T-helper 1 cell treated with Interleukin-12 subunit alpha and Interleukin-12 subunit beta and Interleukin-4 antibody, amounts not matched to agents 30 μg/mL and 1 μg/mL, for 36 hours (primary cell): ENCODE measurements around the gene TTLL11.
"Not testable (repeated sequence)": the region's sequence is repeated elsewhere in the genome, so short reads cannot be mapped to it uniquely, and the experiment has no call there.

Experiments used
- H3K27ac Mint-ChIP-seq: one replicate; pipeline ENCODE4 v1.8.0; 2021; ENCODE audit warnings: mild to moderate bottlenecking, mixed read lengths
- H3K27me3 Mint-ChIP-seq: one replicate; pipeline ENCODE4 v1.8.0; 2021; ENCODE audit warnings: low read depth, mixed read lengths
- H3K36me3 Mint-ChIP-seq: one replicate; pipeline ENCODE4 v1.8.0; 2021; ENCODE audit warnings: low read depth, mixed read lengths
- H3K4me1 Mint-ChIP-seq: one replicate; pipeline ENCODE4 v1.8.0; 2021; ENCODE audit warnings: low read depth, mixed read lengths
- H3K4me3 Mint-ChIP-seq: one replicate; pipeline ENCODE4 v1.8.0; 2021; ENCODE audit warnings: mild to moderate bottlenecking, moderate library complexity, mixed read lengths
- H3K9me3 Mint-ChIP-seq: one replicate; pipeline ENCODE4 v1.8.0; 2021; ENCODE audit warnings: mixed read lengths

TTLL11 gene

DNA sequence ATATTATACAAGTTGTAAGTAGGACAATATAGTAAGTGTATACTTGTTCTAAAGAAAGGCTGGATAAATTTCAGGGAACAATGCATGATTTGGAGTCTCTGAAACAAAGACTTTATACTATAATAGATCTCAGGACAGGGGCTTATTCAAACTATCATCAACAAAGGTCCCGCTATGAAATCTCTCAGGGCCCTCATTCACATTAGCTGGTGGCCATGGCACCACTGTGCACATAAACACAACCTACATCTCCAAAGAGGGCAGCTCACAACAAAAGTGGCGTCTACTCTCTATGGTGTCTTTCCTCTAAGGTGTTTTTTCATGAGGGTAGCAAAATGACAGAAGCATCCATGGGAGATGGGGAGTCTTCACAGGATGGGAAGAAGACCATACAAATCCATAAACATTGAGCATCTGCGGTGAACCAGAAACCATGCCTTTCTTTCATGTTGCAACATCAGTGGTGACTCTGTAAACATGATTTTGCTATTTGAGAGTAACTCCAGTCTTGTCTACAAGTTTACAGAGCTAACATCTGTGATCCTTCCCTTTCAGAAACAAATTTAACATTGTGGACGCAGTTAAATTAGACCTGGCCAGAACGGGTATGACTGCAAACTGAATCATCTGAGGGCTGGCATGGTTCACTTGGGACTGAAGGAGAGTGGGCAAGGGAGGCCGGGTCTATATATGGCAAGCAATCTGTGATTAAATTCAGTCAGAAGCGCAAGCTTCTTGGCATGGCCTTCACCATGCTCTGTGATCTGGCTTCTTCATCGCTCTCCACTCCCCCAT lies 5.5 kb downstream of the TTLL11 start:
- no peak overlapping the region for H3K4me3 Mint-ChIP-seq
- H3K36me3 Mint-ChIP-seq = no peaks in the 10 kb centered on the region
- no peaks in the 10 kb centered on the region for H3K9me3 Mint-ChIP-seq
- H3K27ac Mint-ChIP-seq = no peak overlapping the region
- H3K4me1 Mint-ChIP-seq = peaks cover 17% of the 10 kb centered on the region
- no peaks in the 10 kb centered on the region for H3K27me3 Mint-ChIP-seq

GRCh38 chr9:122086873-122087272 lies 6.2 kb downstream of the TTLL11 start:
- H3K27me3 Mint-ChIP-seq = no peaks in the 10 kb centered on the region
- peaks cover 13% of the 10 kb centered on the region for H3K4me1 Mint-ChIP-seq
- no peaks in the 10 kb centered on the region for H3K9me3 Mint-ChIP-seq
- H3K36me3 Mint-ChIP-seq = no peaks in the 10 kb centered on the region
- no peak overlapping the region for H3K27ac Mint-ChIP-seq
- no peak overlapping the region for H3K4me3 Mint-ChIP-seq

- Mint-ChIP-seq H3K9me3 (no peaks in the 10 kb centered on the region), H3K27me3 (no peaks in the 10 kb centered on the region), H3K27ac (no peak overlapping the region), H3K4me1 (peaks cover 2% of the 10 kb centered on the region), H3K36me3 (no peaks in the 10 kb centered on the region), H3K4me3 (no peak overlapping the region)
Observed at GRCh38 chr9:122085260-122085659, 7.8 kb downstream of the TTLL11 start.

GRCh38 chr9:122084026-122084675 lies 9.0 kb downstream of the TTLL11 start:
- Mint-ChIP-seq H3K27me3 (no peaks in the 10 kb centered on the region), H3K4me1 (no peaks in the 10 kb centered on the region), H3K36me3 (no peaks in the 10 kb centered on the region), H3K27ac (no peak overlapping the region), H3K9me3 (no peaks in the 10 kb centered on the region), H3K4me3 (no peak overlapping the region)

- no peaks in the 10 kb centered on the region for H3K4me1 Mint-ChIP-seq
- no peaks in the 10 kb centered on the region for H3K36me3 Mint-ChIP-seq
- H3K27me3 Mint-ChIP-seq = no peaks in the 10 kb centered on the region
- H3K4me3 Mint-ChIP-seq = no peak overlapping the region
- H3K27ac Mint-ChIP-seq = no peak overlapping the region
- H3K9me3 Mint-ChIP-seq = peaks cover 21% of the 10 kb centered on the region
Observed at GRCh38 chr9:122080986-122081385, 12.1 kb downstream of the TTLL11 start.

DNA sequence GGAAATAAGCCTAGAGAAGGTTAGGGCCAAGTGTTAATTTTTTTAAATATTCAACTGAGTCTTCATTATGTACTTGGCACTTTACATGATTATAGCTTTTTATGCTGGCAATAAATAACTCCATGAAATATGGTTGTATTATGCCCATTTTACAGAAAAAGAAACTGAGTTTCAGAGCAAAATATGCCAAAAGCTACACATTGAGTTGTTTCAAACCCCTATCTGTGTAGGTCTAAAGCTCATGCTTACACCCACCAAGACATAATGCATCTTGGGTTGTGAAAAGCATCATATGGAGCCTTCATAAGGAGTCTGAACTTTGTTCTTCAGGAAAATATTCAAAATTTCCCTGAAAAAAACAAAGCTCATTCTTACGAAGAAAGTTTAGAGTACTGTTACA lies 14.6 kb downstream of the TTLL11 start:
- Mint-ChIP-seq H3K4me3 (no peak overlapping the region), H3K4me1 (no peaks in the 10 kb centered on the region), H3K27me3 (no peaks in the 10 kb centered on the region), H3K9me3 (peaks cover 21% of the 10 kb centered on the region), H3K36me3 (no peaks in the 10 kb centered on the region), H3K27ac (no peak overlapping the region)

DNA sequence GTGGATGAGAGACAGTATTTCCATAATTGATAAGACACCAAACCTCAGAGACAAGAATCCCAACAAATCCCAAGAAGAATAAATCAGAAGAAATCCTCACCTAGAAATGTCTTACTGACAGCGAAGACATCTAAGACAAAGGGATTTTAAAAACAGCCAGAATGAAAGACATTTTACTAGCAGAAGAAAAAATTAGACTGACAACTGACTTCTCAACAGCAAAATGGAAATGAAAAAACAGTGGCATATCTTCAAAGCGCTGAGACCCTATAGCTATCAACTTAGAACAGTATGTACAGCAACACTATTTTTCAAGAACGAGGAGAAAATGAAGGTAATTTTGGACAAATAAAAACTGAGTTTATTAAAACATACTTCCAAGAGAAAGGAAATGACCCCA lies 16.3 kb downstream of the TTLL11 start:
- Mint-ChIP-seq H3K27ac (no peak overlapping the region), H3K27me3 (no peaks in the 10 kb centered on the region), H3K9me3 (peaks cover 21% of the 10 kb centered on the region), H3K4me1 (no peaks in the 10 kb centered on the region), H3K4me3 (no peak overlapping the region), H3K36me3 (no peaks in the 10 kb centered on the region)

GRCh38 chr9:122076117-122076516 lies 17.0 kb downstream of the TTLL11 start:
- Mint-ChIP-seq H3K4me1 (no peaks in the 10 kb centered on the region), H3K27me3 (no peaks in the 10 kb centered on the region), H3K9me3 (peaks cover 21% of the 10 kb centered on the region), H3K27ac (no peak overlapping the region), H3K4me3 (no peak overlapping the region), H3K36me3 (no peaks in the 10 kb centered on the region)

DNA sequence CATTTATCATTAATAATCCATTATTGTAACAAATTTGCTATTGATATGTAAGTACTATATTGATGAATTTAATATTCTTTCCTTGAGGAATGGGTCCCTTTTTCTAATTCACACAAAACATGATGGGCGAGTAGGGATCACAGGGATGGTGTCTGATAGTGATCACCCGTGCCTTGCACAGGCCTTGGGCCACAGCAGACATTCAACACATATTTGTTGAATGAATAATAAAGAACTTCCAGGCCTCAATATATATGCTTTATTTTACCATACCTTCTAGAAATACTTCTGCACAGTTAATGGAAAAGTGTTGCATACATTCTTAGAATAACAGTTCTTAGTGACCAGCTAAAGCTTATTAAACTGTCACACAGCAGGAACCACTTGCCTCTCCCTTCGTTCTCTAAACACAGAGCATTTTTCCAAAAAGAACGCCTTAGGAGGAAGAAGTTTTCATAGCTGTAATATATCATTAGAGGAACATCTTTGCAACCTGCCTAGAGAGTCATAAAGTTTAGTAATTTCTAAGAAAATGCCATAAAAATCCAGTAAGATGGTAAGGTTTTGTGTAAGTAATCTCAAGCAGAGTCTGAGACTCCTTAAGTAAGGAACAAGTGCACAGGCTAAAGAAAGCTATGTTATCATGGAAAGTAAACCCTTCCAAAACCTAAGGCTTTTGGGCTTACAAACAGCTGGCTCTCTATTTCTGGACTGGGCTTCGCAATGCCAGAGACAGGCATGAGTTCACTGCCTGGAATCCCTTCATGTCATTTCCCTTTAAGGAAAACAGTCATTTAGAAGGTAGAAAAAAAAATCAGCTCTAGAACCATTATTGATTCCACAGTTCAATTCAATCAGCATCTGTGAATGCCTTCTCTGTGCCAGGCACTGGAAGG lies 17.7 kb downstream of the TTLL11 start:
- H3K36me3 Mint-ChIP-seq = no peaks in the 10 kb centered on the region
- H3K27me3 Mint-ChIP-seq = no peaks in the 10 kb centered on the region
- no peak overlapping the region for H3K27ac Mint-ChIP-seq

DNA sequence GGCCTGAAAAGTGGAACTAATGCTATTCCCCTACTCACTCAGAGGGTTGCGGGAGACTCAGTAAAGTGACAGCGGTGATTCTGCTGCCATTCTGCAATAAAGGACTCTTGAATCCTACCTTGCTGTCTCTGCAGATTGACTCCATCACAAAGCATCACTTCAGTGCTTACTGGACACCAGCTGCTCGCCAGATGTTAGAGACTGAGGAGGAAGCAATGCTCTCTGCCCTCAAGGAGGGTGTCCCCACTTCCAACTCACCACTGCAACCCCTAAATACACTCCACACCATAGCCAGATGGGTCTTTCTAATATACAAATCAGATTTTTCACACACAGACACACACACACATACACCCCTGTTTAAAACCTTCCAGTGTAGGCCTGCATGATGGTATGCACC lies 21.4 kb downstream of the TTLL11 start:
- Mint-ChIP-seq H3K27ac (no peak overlapping the region), H3K4me1 (no peaks in the 10 kb centered on the region), H3K36me3 (no peaks in the 10 kb centered on the region), H3K9me3 (peaks cover 4% of the 10 kb centered on the region), H3K27me3 (no peaks in the 10 kb centered on the region), H3K4me3 (no peak overlapping the region)

More for the DNA sequence above, 17.7 kb downstream of the TTLL11 start:
- H3K4me1 Mint-ChIP-seq = no peaks in the 10 kb centered on the region
- H3K4me3 Mint-ChIP-seq = no peak overlapping the region
- peaks cover 21% of the 10 kb centered on the region for H3K9me3 Mint-ChIP-seq

- H3K4me3 Mint-ChIP-seq = no peak overlapping the region
- no peaks in the 10 kb centered on the region for H3K4me1 Mint-ChIP-seq
- H3K36me3 Mint-ChIP-seq = no peaks in the 10 kb centered on the region
- H3K27me3 Mint-ChIP-seq = no peaks in the 10 kb centered on the region
- H3K27ac Mint-ChIP-seq = no peak overlapping the region
- H3K9me3 Mint-ChIP-seq = no peaks in the 10 kb centered on the region
Observed at GRCh38 chr9:122070728-122071515, 22.2 kb downstream of the TTLL11 start.

DNA sequence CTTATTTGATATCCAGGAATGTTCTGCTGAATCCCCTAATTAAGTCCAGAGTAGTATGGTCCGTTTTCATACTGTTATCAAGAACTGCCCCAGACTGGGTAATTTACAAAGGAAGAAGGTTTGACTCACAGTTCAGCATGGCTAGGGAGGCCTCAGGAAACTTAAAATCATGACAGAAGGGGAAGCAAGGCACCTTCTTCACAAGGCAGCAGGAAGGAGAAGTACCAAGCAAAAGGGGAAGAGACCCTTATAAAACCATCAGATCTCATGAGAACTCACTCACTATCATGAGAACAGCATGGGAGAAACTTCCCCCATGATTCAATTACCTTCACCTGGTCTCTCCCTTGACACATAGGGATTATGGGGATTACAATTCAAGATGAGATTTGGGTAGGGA lies 26.4 kb downstream of the TTLL11 start:
- H3K27me3 Mint-ChIP-seq, H3K9me3 Mint-ChIP-seq, H3K4me1 Mint-ChIP-seq, H3K27ac Mint-ChIP-seq, H3K4me3 Mint-ChIP-seq, H3K36me3 Mint-ChIP-seq: not testable (repeated sequence)

DNA sequence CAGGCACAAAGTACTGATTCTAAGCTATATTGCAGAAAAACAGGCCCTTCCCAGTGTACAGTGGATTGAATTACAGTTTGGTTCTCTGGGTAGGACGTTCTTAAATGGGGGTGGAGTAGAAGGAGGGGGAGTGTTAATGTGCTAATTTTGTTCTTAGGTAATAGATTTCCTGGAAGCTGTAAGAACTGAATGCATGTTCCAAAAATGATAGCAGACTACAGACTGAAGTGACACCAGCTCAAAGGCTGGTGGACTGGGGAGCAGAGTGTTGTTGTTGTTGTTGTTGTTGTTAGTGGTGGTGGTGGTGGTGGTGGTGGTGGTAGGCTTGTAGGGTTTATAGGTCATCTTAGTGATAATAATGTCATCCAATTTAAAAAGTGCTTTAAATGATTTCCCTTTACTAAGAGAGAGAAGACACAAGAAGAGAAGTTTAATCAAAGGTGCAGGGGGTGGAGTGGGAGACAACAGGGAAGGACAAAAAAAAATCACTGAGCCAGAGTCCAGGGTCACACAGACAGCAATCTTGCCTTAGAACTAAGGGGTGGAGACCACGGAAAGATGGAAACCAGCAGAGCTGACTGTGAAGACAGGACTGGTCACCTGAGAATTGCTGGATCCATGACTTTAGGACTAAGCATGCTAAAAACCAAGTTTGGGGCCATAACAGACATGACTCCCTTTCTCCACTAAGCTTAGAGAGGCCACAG lies 27.0 kb downstream of the TTLL11 start:
- H3K4me3 Mint-ChIP-seq = no peak overlapping the region
- H3K36me3 Mint-ChIP-seq = no peaks in the 10 kb centered on the region
- H3K27me3 Mint-ChIP-seq = no peaks in the 10 kb centered on the region
- no peak overlapping the region for H3K27ac Mint-ChIP-seq
- H3K9me3 Mint-ChIP-seq = no peaks in the 10 kb centered on the region
- no peaks in the 10 kb centered on the region for H3K4me1 Mint-ChIP-seq

- no peaks in the 10 kb centered on the region for H3K4me1 Mint-ChIP-seq
- no peaks in the 10 kb centered on the region for H3K36me3 Mint-ChIP-seq
- no peaks in the 10 kb centered on the region for H3K27me3 Mint-ChIP-seq
- no peaks in the 10 kb centered on the region for H3K9me3 Mint-ChIP-seq
- H3K4me3 Mint-ChIP-seq = no peak overlapping the region
- no peak overlapping the region for H3K27ac Mint-ChIP-seq
Observed at GRCh38 chr9:122060481-122060880, 32.6 kb downstream of the TTLL11 start.
